Measurements from ENCODE around the gene MACIR. TPM values are rescaled to one million over a fixed set of nuclear protein-coding genes. Genes with fewer than 3 reads are reported as not detected.

MACIR gene
- total RNA-seq, 1 donor from 2014 or later: 6.8 TPM

- DNase-seq: no peak
- TF ChIP-seq CTCF (IDR thresholded peaks at IDR 0.05; ENCODE audit: partially characterized antibody, unreplicated experiment): no peak
- Mint-ChIP-seq H3K9me3 (ENCODE audit: unreplicated experiment) (peaks cover 2% of the 10 kb centered on the region), H3K36me3 (ENCODE audit: unreplicated experiment) (peaks cover 4% of the 10 kb centered on the region), H3K27me3 (ENCODE audit: unreplicated experiment) (no peaks in the 10 kb centered on the region), H3K4me3 (ENCODE audit: unreplicated experiment) (no peak overlapping the region), H3K27ac (ENCODE audit: unreplicated experiment) (no peak overlapping the region), H3K4me1 (ENCODE audit: low read depth, unreplicated experiment) (no peaks in the 10 kb centered on the region)
Observed at GRCh38 chr5:103228588-103228987, 30.0 kb upstream of the MACIR start.

GRCh38 chr5:103232393-103232999 lies 26.1 kb upstream of the MACIR start:
- TF ChIP-seq CTCF (IDR thresholded peaks at IDR 0.05; ENCODE audit: partially characterized antibody, unreplicated experiment): peak; percentile 77
- H3K27me3 Mint-ChIP-seq (ENCODE audit: unreplicated experiment): no peaks in the 10 kb centered on the region
- peaks cover 3% of the 10 kb centered on the region for H3K9me3 Mint-ChIP-seq (ENCODE audit: unreplicated experiment)
- peaks cover 4% of the 10 kb centered on the region for H3K36me3 Mint-ChIP-seq (ENCODE audit: unreplicated experiment)
- no peaks in the 10 kb centered on the region for H3K4me1 Mint-ChIP-seq (ENCODE audit: low read depth, unreplicated experiment)
- H3K4me3 Mint-ChIP-seq (ENCODE audit: unreplicated experiment): no peak overlapping the region
- no peak overlapping the region for H3K27ac Mint-ChIP-seq (ENCODE audit: unreplicated experiment)
- no peak for DNase-seq

- Mint-ChIP-seq H3K27ac (ENCODE audit: unreplicated experiment) (no peak overlapping the region), H3K27me3 (ENCODE audit: unreplicated experiment) (no peaks in the 10 kb centered on the region), H3K36me3 (ENCODE audit: unreplicated experiment) (peaks cover 4% of the 10 kb centered on the region), H3K9me3 (ENCODE audit: unreplicated experiment) (peaks cover 5% of the 10 kb centered on the region), H3K4me1 (ENCODE audit: low read depth, unreplicated experiment) (no peaks in the 10 kb centered on the region), H3K4me3 (ENCODE audit: unreplicated experiment) (no peak overlapping the region)
- TF ChIP-seq CTCF (IDR thresholded peaks at IDR 0.05; ENCODE audit: partially characterized antibody, unreplicated experiment): no peak
- DNase-seq: no peak
Observed at GRCh38 chr5:103234239-103234975, 24.2 kb upstream of the MACIR start.

GRCh38 chr5:103235891-103236290 lies 22.7 kb upstream of the MACIR start:
- H3K36me3 Mint-ChIP-seq (ENCODE audit: unreplicated experiment): no peaks in the 10 kb centered on the region
- H3K4me1 Mint-ChIP-seq (ENCODE audit: low read depth, unreplicated experiment): no peaks in the 10 kb centered on the region
- no peak for TF ChIP-seq CTCF (IDR thresholded peaks at IDR 0.05; ENCODE audit: partially characterized antibody, unreplicated experiment)
- H3K9me3 Mint-ChIP-seq (ENCODE audit: unreplicated experiment): peaks cover 5% of the 10 kb centered on the region
- H3K27me3 Mint-ChIP-seq (ENCODE audit: unreplicated experiment): no peaks in the 10 kb centered on the region
- no peak for DNase-seq
- H3K27ac Mint-ChIP-seq (ENCODE audit: unreplicated experiment): no peak overlapping the region
- H3K4me3 Mint-ChIP-seq (ENCODE audit: unreplicated experiment): no peak overlapping the region

DNA sequence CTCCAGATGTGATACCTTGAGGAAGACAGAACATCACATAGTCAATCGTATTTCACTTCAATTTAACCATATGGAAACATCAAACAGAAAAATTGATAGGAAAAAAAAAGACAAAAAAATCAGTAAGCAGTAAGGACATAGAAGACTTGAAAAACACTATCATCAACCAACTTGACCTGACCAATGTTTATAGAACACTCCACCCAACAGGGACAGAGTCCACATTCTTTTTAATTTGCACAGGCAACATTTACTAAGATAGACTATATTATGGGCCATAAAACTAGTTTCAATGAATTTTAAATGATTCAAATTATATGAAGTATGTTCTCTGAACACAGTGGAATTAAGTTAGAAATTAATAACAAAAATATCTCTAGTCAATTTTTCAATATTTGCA lies 20.8 kb upstream of the MACIR start:
- no peak for TF ChIP-seq CTCF (IDR thresholded peaks at IDR 0.05; ENCODE audit: partially characterized antibody, unreplicated experiment)
- no peaks in the 10 kb centered on the region for H3K36me3 Mint-ChIP-seq (ENCODE audit: unreplicated experiment)
- H3K9me3 Mint-ChIP-seq (ENCODE audit: unreplicated experiment): peaks cover 5% of the 10 kb centered on the region
- DNase-seq: no peak
- no peak overlapping the region for H3K27ac Mint-ChIP-seq (ENCODE audit: unreplicated experiment)
- no peaks in the 10 kb centered on the region for H3K27me3 Mint-ChIP-seq (ENCODE audit: unreplicated experiment)
- H3K4me1 Mint-ChIP-seq (ENCODE audit: low read depth, unreplicated experiment): no peaks in the 10 kb centered on the region
- no peak overlapping the region for H3K4me3 Mint-ChIP-seq (ENCODE audit: unreplicated experiment)
